Mesodermal cell (in vitro differentiated cells): Measurements from ENCODE around the gene SIX4.
"Not testable (repeated sequence)": the region's sequence is repeated elsewhere in the genome, so short reads cannot be mapped to it uniquely, and the experiment has no call there.

Source experiments
- H3K27ac ChIP-seq: 2 replicates; pipeline ENCODE4 v1.7.0; 2013; ENCODE audit warnings: mild to moderate bottlenecking, low read depth, low read length, moderate library complexity; ENCODE audit not compliant: severe bottlenecking
- H3K36me3 ChIP-seq: 2 replicates; pipeline ENCODE4 v1.7.1; 2013; ENCODE audit warnings: mild to moderate bottlenecking, low read length, moderate library complexity; ENCODE audit not compliant: control insufficient read depth, insufficient read depth
- H3K4me1 ChIP-seq: one replicate; pipeline ENCODE4 v1.7.1; 2013; ENCODE audit warnings: mild to moderate bottlenecking, low read length; ENCODE audit not compliant: insufficient read depth, control insufficient read depth, poor library complexity, severe bottlenecking
- H3K4me3 ChIP-seq: 2 replicates; pipeline ENCODE4 v1.7.0; 2013; ENCODE audit warnings: low read length, control low read depth, mild to moderate bottlenecking; ENCODE audit not compliant: insufficient read depth, poor library complexity, severe bottlenecking; ENCODE audit errors: extremely low read depth
- H3K9me3 ChIP-seq: 2 replicates; pipeline ENCODE4 v1.7.1; 2013; ENCODE audit warnings: mild to moderate bottlenecking, low read length, moderate library complexity; ENCODE audit not compliant: control insufficient read depth
- WGBS, 2 experiments: methylation state at CpG; one replicate each; pipeline ENCODE4 v1.1.5; 2013; ENCODE audit warnings: missing lambda C conversion rate in 2 of 2; ENCODE audit not compliant: insufficient coverage in 2 of 2; 5-methylcytosine and 5-hydroxymethylcytosine counted together

The SIX4 gene

DNA sequence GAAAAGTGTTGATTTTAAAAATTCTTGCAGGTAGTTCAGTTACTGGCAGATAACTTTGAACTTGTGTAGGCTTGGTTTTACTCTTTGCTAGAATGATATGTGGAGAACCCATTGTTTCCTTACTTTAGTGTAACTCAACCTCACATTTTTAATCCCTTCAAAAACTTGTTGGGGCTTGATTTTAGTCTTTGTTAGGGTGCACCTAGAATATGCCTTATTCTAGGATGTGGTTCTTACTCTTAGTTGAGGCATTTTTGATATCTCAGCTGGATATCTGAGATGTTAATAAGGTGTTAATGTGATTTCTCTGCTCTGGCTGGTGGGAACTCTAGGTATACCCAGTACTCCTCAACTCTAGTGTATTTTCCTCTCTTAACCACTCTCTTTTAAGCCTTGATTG, 20.4 kb upstream of the SIX4 start:
- no peaks in the 10 kb centered on the region for H3K9me3 ChIP-seq
- no peaks in the 10 kb centered on the region for H3K4me1 ChIP-seq
- no peak overlapping the region for H3K27ac ChIP-seq
- H3K4me3 ChIP-seq: no peak overlapping the region
- no peaks in the 10 kb centered on the region for H3K36me3 ChIP-seq

GRCh38 chr14:60738843-60739508, 14.8 kb upstream of the SIX4 start:
- WGBS, 2 experiments: 100% methylated on average over 1 to 2 of the region's 4 CpGs
- Histone ChIP-seq H3K27ac (no peak overlapping the region), H3K9me3 (no peaks in the 10 kb centered on the region), H3K4me3 (no peak overlapping the region), H3K36me3 (no peaks in the 10 kb centered on the region), H3K4me1 (peaks cover 5% of the 10 kb centered on the region)

DNA sequence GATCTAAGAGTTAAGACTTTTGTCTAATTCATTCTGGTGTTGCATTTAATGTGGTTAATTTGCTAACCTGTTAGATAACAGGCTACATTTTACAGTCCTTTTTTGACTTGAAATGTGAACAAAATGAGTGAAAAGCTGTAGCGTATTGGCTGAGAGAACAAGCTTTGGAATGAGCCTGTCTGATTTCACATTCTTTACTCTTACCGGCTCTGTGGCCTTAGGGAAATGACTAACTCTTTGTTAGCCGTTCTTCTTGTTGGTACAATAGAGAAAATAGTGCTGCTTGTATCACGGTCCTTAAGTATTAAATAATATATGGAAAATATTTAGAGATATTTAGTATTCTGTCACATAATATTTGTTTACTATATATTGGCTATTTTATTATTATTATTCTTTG, 12.3 kb upstream of the SIX4 start:
- no peak overlapping the region for H3K27ac ChIP-seq
- H3K4me3 ChIP-seq: peak overlapping the region; percentile 91
- no peaks in the 10 kb centered on the region for H3K9me3 ChIP-seq
- 40 to 41% methylated on average over 1 to 2 of the region's 4 CpGs for WGBS, 2 experiments
- peaks cover 5% of the 10 kb centered on the region for H3K4me1 ChIP-seq
- no peaks in the 10 kb centered on the region for H3K36me3 ChIP-seq

- H3K27ac ChIP-seq: no peak overlapping the region
- H3K9me3 ChIP-seq: no peaks in the 10 kb centered on the region
- peaks cover 5% of the 10 kb centered on the region for H3K4me1 ChIP-seq
- no peaks in the 10 kb centered on the region for H3K36me3 ChIP-seq
- H3K4me3 ChIP-seq: peak overlapping the region; percentile 91
- 25% methylated on average over 3 of the region's 5 CpGs; no CpG with 5 or more reads in 1 of the 2 experiments for WGBS, 2 experiments
Measured at GRCh38 chr14:60735416-60735815, 11.3 kb upstream of the SIX4 start.

DNA sequence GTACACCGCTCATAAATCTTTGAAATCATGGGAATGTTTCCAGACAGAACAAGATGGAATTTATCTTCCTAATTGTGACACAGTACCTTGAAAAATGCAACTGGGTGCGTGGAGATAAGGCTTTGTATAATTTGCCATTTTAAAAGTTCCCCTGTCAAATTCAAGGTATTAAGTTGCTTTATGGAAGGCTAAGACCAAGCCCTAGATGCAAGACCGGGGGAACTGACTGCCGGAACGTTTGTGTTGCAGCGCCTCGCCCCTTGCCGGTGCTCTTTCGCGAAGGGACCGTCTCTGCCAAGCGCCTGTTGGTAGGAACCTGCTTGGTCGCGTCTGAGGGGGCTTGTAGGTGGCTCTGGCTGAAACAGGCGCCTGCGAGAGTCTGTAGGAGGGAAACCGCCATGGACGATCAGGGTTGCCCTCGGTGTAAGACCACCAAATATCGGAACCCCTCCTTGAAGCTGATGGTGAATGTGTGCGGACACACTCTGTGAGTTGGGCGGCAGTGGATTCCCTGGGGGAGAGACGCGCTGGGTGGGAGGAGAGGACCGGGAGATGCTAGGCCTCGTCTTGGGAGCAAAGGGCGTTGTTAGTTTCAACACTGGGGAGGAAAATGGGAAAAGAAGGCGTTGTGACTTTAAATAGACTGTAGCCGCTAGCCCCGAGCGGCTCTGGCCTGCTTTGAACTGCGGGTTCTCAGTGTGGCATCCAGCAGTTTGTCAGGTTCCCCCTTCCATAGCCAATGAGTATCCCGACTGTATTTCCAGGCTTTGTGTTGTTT, 10.5 kb upstream of the SIX4 start, which contains the start of gene MNAT1:
Gene MNAT1, plus strand, starts transcription at position 297 of the 778 bp plus-strand sequence. Its CDS starts 102 bp downstream, at position 399.
- Histone ChIP-seq H3K4me1 (peaks cover 5% of the 10 kb centered on the region), H3K27ac (peak within 1 kb of the TSS; percentile 60), H3K36me3 (no peaks in the 10 kb centered on the region), H3K9me3 (no peaks in the 10 kb centered on the region), H3K4me3 (peak within 1 kb of the TSS; percentile 91)
- 0 to 2% methylated on average over 20 to 23 of the region's 33 CpGs for WGBS, 2 experiments

DNA sequence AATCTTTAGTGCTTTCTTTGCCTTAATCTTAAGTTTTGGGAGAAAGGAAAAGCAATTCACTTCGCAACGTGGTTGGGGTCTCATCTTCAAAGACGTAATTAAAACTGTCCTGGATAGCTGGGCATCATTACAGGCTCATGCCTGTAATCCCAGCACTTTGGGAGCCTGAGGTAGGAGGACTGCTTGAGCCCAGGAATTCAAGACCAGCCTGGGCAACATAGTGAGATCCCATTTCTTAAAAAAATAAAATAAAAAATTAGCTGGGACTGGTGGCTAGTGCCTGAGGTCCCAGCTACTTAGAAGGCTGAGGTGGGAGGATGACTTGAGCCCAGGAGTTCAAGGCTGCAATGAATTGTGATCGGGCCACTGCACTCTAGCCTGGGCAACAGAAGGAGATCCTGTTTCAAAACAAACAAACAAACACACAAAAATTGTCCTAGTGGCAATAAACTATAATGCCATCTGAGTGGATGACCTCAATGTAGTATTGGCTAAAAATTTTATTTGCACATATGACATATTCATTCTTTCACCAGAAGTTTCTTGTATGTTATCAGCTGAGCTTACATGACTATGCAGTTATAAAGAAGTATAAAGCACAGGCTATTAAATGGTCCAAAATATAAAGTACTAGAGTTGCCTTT, 8.8 kb upstream of the SIX4 start:
- Histone ChIP-seq H3K4me1 (peaks cover 5% of the 10 kb centered on the region), H3K27ac (no peak overlapping the region), H3K4me3 (no peak overlapping the region), H3K36me3 (no peaks in the 10 kb centered on the region), H3K9me3 (no peaks in the 10 kb centered on the region)
- 82 to 90% methylated on average over 3 of the region's 4 CpGs for WGBS, 2 experiments

- H3K36me3 ChIP-seq, H3K4me3 ChIP-seq, H3K4me1 ChIP-seq, H3K27ac ChIP-seq, H3K9me3 ChIP-seq: not testable (repeated sequence)
- WGBS, 2 experiments: 83% methylated on average over 2 of the region's 5 CpGs; no CpG with 5 or more reads in 1 of the 2 experiments
Measured at GRCh38 chr14:60731291-60731690, 7.1 kb upstream of the SIX4 start.

DNA sequence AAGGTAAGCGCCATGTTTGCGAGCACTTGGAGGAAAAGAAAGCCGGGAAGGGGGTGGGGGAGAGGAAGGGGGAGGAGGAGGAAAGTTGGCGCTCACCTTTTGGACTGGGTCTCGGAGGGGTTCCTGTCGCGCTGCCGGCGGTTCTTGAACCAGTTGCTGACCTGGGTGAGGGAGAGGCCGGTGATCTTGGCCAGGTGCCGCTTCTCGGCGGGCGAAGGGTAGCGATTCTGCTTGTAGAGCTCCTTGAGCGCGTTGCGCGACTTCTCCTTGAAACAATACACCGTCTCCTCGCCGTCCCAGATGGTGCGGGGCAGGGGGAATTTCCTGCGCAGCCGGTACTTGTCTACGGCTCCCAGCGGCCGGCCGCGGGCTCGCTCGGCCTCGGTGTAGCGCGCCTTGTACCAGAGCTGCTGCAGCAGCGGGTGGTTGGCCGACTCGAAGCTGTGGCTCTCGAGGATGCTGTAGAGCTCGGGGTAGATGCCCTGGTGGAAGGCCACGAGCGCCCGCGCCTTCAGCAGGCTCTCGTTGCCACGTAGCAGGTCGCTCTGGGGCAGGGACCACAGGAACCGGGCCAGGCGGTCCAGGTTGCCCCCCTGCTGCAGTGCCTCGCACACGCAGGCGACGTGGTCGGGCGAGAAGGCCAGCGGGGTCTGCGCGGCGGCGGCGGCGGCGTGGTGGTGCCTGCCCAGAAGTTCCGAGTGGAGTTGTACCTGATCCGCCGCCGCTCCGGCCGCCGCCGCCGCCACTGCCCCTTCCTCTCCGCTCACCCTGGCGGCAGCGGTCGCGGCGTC, 840 bp downstream of the SIX4 start:
- Histone ChIP-seq H3K9me3 (no peaks in the 10 kb centered on the region), H3K4me1 (peaks cover 7% of the 10 kb centered on the region), H3K4me3 (peak overlapping the region; percentile 78), H3K36me3 (peaks cover 18% of the 10 kb centered on the region), H3K27ac (peak overlapping the region; percentile 73)
- WGBS, 2 experiments: 0 to 1% methylated on average over 52 to 61 of the region's 78 CpGs

DNA sequence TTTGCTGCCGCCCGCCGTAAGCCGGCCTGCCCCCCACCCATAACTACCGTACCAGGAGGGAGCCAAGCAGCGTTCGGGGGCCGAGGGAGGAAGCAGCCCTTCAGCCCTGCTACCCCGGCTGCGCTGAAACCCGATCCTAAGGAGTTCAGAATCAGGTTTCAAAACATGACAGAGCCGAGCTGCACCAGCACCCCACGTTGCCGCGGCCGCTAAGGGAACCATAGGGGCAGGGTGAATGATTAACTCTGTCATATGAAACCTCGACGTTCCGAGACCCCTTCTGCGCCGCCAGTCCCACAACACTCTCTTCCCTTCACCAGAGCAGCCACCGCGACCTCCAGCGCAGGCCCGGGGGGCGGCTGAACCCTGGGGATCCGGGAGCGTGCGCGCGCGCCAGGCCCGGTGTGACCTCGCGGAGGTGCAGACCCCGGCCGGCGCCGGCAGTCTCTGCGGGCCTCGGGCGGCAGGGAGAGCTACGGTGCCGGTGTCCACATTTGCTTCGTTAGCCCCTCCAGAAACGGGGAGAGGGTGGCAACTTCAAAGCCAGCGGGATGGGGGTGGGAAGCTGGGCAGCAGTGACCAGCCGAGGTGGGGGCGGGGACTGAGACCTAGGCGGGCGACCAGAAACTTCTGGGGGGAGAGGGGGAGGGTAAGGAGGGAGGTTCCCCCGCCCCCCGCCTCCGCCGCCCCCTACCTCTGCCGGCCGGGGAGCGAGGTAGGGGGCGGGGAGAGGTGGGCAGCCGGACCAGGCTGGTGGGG, 1.6 kb downstream of the SIX4 start:
- H3K36me3 ChIP-seq: peaks cover 18% of the 10 kb centered on the region
- H3K9me3 ChIP-seq: no peaks in the 10 kb centered on the region
- H3K27ac ChIP-seq: no peak overlapping the region
- H3K4me3 ChIP-seq: peak overlapping the region; percentile 78
- WGBS, 2 experiments: 0% methylated on average over 30 to 34 of the region's 60 CpGs
- H3K4me1 ChIP-seq: peaks cover 7% of the 10 kb centered on the region

DNA sequence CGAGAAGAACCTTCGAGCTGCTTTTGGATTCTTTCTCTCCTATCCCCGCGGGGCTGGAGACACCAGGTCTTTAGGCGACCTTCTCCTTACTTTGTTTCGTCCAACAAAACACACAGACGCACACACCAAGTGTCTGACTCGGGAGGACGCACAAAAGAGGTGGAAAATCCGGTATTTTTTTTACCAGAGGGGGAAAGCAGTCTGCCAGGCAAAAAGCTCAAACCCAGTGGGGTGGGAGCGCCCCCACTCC, 2.1 kb downstream of the SIX4 start:
- Histone ChIP-seq H3K27ac (no peak overlapping the region), H3K4me1 (peaks cover 7% of the 10 kb centered on the region), H3K9me3 (no peaks in the 10 kb centered on the region), H3K36me3 (peaks cover 18% of the 10 kb centered on the region), H3K4me3 (peak overlapping the region; percentile 78)
- WGBS, 2 experiments: 0% methylated on average over 5 to 6 of the region's 11 CpGs
